ENCODE measurements around the gene VGLL4.

- TF ChIP-seq CTCF (optimal IDR thresholded peaks at IDR 0.05 in 1 of 3, IDR thresholded peaks at IDR 0.05 in 1 of 3, conservative IDR thresholded peaks at IDR 0.05 in 1 of 3; ENCODE audit: extremely low read depth in 1 of 3, insufficient read depth in 2 of 3, low read length in 3 of 3) = no peak
- no peak for TF ChIP-seq EZH2 (IDR thresholded peaks at IDR 0.05; ENCODE audit: low read length)
These were observed 23.6 kb downstream of the VGLL4 start for GRCh38 chr3:11619946-11620652.

All from keratinocyte (primary cell).